Stimulated activated CD8-positive, alpha-beta memory T cell treated with anti-CD3 and anti-CD28 coated beads, Interleukin-7, amount 100 ng/mL, for 24 hours (primary cell): ENCODE measurements around the gene CSTB.

Experiments
- DNase-seq: peaks from one replicate; pipeline ENCODE4 v3.0.0-alpha.2; 2020; ENCODE audit warnings: low read depth

The CSTB gene

GRCh38 chr21:43749651-43750262, 26.4 kb downstream of the CSTB start:
- no peak for DNase-seq

- no peak for DNase-seq
These were observed 27.5 kb downstream of the CSTB start for GRCh38 chr21:43748622-43749021.

- no peak for DNase-seq
These were observed 30.2 kb downstream of the CSTB start for GRCh38 chr21:43745772-43746517.

- DNase-seq = no peak
These were observed 31.4 kb downstream of the CSTB start for GRCh38 chr21:43744725-43745124.

GRCh38 chr21:43743947-43744346, 32.2 kb downstream of the CSTB start:
- DNase-seq = no peak

GRCh38 chr21:43741423-43742096, 34.5 kb downstream of the CSTB start:
- DNase-seq = no peak

GRCh38 chr21:43740497-43741156, 35.5 kb downstream of the CSTB start:
- no peak for DNase-seq

GRCh38 chr21:43739621-43740435, 36.3 kb downstream of the CSTB start:
- DNase-seq = no peak

- DNase-seq = no peak
These were observed 38.8 kb downstream of the CSTB start for GRCh38 chr21:43737158-43737950.

GRCh38 chr21:43736224-43736883, 39.8 kb downstream of the CSTB start:
- DNase-seq = no peak

- no peak for DNase-seq
These were observed 40.6 kb downstream of the CSTB start for GRCh38 chr21:43735236-43736091.

- DNase-seq = no peak
These were observed 41.2 kb downstream of the CSTB start for GRCh38 chr21:43734928-43735229.

- DNase-seq = no peak
These were observed 41.8 kb downstream of the CSTB start for GRCh38 chr21:43734131-43734927.

GRCh38 chr21:43733529-43734071, 42.5 kb downstream of the CSTB start:
- no peak for DNase-seq

- DNase-seq = no peak
These were observed 43.0 kb downstream of the CSTB start for GRCh38 chr21:43733060-43733459.

- DNase-seq = no peak
These were observed 44.0 kb downstream of the CSTB start for GRCh38 chr21:43731891-43732711.

GRCh38 chr21:43731476-43731875, 44.6 kb downstream of the CSTB start:
- no peak for DNase-seq
